ENCODE data around the gene CMTM8.
A peak's percentile ranks its signal among the peaks of the same experiment; 100 is the strongest.

The CMTM8 gene

GRCh38 chr3:32307591-32307990, 69.1 kb downstream of the CMTM8 start:
- DNase-seq (ENCODE audit: low spot score): no peak

GRCh38 chr3:32308378-32308777, 69.9 kb downstream of the CMTM8 start:
- no peak for DNase-seq (ENCODE audit: low spot score)

- no peak for DNase-seq (ENCODE audit: low spot score)
Measured at GRCh38 chr3:32309654-32310242, 71.3 kb downstream of the CMTM8 start.

- no peak for DNase-seq (ENCODE audit: low spot score)
Measured at GRCh38 chr3:32310336-32310735, 71.9 kb downstream of the CMTM8 start.

- no peak for DNase-seq (ENCODE audit: low spot score)
Measured at GRCh38 chr3:32310918-32311839, 72.7 kb downstream of the CMTM8 start.

GRCh38 chr3:32312251-32312650, 73.8 kb downstream of the CMTM8 start:
- no peak for DNase-seq (ENCODE audit: low spot score)

- DNase-seq (ENCODE audit: low spot score): no peak
Measured at GRCh38 chr3:32313169-32313568, 74.7 kb downstream of the CMTM8 start.

GRCh38 chr3:32313723-32314473, 75.4 kb downstream of the CMTM8 start:
- DNase-seq (ENCODE audit: low spot score): no peak

GRCh38 chr3:32315441-32315840, 77.0 kb downstream of the CMTM8 start:
- no peak for DNase-seq (ENCODE audit: low spot score)

GRCh38 chr3:32316319-32316718, 77.8 kb downstream of the CMTM8 start:
- DNase-seq (ENCODE audit: low spot score): no peak

- DNase-seq (ENCODE audit: low spot score): no peak
Measured at GRCh38 chr3:32316976-32317375, 78.5 kb downstream of the CMTM8 start.

- no peak for DNase-seq (ENCODE audit: low spot score)
Measured at GRCh38 chr3:32319607-32320006, 81.1 kb downstream of the CMTM8 start.

- no peak for DNase-seq (ENCODE audit: low spot score)
Measured at GRCh38 chr3:32320080-32320479, 81.6 kb downstream of the CMTM8 start.

GRCh38 chr3:32321095-32321790, 82.8 kb downstream of the CMTM8 start:
- DNase-seq (ENCODE audit: low spot score): peak; percentile 55

- DNase-seq (ENCODE audit: low spot score): no peak
Measured at GRCh38 chr3:32322311-32322710, 83.8 kb downstream of the CMTM8 start.

- DNase-seq (ENCODE audit: low spot score): no peak
Measured at GRCh38 chr3:32323604-32324003, 85.1 kb downstream of the CMTM8 start.

- no peak for DNase-seq (ENCODE audit: low spot score)
Measured at GRCh38 chr3:32325201-32325600, 86.7 kb downstream of the CMTM8 start.

- no peak for DNase-seq (ENCODE audit: low spot score)
Measured at GRCh38 chr3:32325927-32326326, 87.4 kb downstream of the CMTM8 start.

- DNase-seq (ENCODE audit: low spot score): no peak
Measured at GRCh38 chr3:32326795-32327194, 88.3 kb downstream of the CMTM8 start.

- peak; percentile 49 for DNase-seq (ENCODE audit: low spot score)
Measured at GRCh38 chr3:32334675-32335074, 96.2 kb downstream of the CMTM8 start.

- DNase-seq (ENCODE audit: low spot score): no peak
Measured at GRCh38 chr3:32335365-32336112, 97.1 kb downstream of the CMTM8 start.
